Measurements from ENCODE around the gene TWF2. TPM values are rescaled to one million over a fixed set of nuclear protein-coding genes. Genes with fewer than 3 reads are reported as not detected.
A peak's percentile ranks its signal among the peaks of the same experiment; 100 is the strongest.
"Not testable (repeated sequence)": the region's sequence is repeated elsewhere in the genome, so short reads cannot be mapped to it uniquely, and the experiment has no call there.

The TWF2 gene
- total and polyA plus RNA-seq, 10 of the 15 experiments (the other 5 are each of a cell fraction or from before 2014, with no cell fraction given) = 0.16 to 106 (median 68.5) TPM

GRCh38 chr3:52272172-52272571, 33.2 kb upstream of the TWF2 start:
- H3K9me3 ChIP-seq (replicated peaks; ENCODE audit: control insufficient read depth, insufficient read depth, low read length); H4K20me1 ChIP-seq (ENCODE audit: control insufficient read depth, insufficient read depth); H3K27me3 ChIP-seq (replicated peaks in 1 of 2; ENCODE audit: control insufficient read depth in 2 of 2, insufficient read depth in 2 of 2, low read length in 1 of 2); in situ Hi-C loops (cut with MboI); ATAC-seq; DNase-seq (ENCODE audit: low read depth, low spot score); BruUV-seq (replicated peaks); intact Hi-C loops (cut with micrococcal nuclease; ENCODE audit: unreplicated experiment); H2AFZ ChIP-seq (ENCODE audit: control insufficient read depth, low read depth, low read length); FAIRE-seq; H3K27ac ChIP-seq (ENCODE audit: control insufficient read depth, insufficient read depth): not testable (repeated sequence)
- H3K4me2 ChIP-seq (ENCODE audit: control insufficient read depth, insufficient read depth) = peak overlapping the region; percentile 70
- peaks cover 87% of the 10 kb centered on the region for H3K79me2 ChIP-seq (ENCODE audit: control insufficient read depth, insufficient read depth, low read length)
- CTCF ChIA-PET = interaction anchor here (0.7 to 2.3 kb wide), 9 partner anchors 13 to 52 kb away, joined by 3 to 10 read pairs (median 5); partner anchors contain the start of gene TLR9
- WGBS (ENCODE audit: insufficient coverage, insufficient replicate concordance, low lambda C conversion rate, missing lambda C conversion rate) = 87% methylated on average over 9 of the region's 9 CpGs
- H3K9ac ChIP-seq (ENCODE audit: control insufficient read depth, insufficient read depth, low read length) = peak overlapping the region; percentile 14; the same call in 1 of the 2 replicates
- peaks cover 10% of the 10 kb centered on the region for H3K4me1 ChIP-seq (ENCODE audit: control insufficient read depth, insufficient read depth, low read length)
- RAD21 ChIA-PET (ENCODE audit: unreplicated experiment) = interaction anchor here (0.8 to 2.2 kb wide), 4 partner anchors 12 to 52 kb away, joined by 3 to 11 read pairs (median 5); no protein-coding TSS in a partner anchor
- H3K4me3 ChIP-seq = peak overlapping the region; percentile 53; the same call in 1 of the 2 replicates
- H3K36me3 ChIP-seq (ENCODE audit: control insufficient read depth in 2 of 2, insufficient read depth in 2 of 2, low read length in 1 of 2) = peaks cover 8 to 22% of the 10 kb centered on the region in 2 experiments
- SMC1A ChIA-PET (ENCODE audit: uncharacterized antibody, unreplicated experiment) = interaction anchor here (0.6 to 2.8 kb wide), 12 partner anchors 9 to 83 kb away, joined by 3 to 8 read pairs (median 4); partner anchors contain the start of gene TLR9
- POLR2A ChIA-PET = interaction anchor here (0.7 to 1.8 kb wide), 4 partner anchors 27 to 725 kb away, joined by 3 to 8 read pairs (median 4); partner anchors contain the start of genes PPM1M and TLR9

GRCh38 chr3:52270252-52270754, 31.3 kb upstream of the TWF2 start:
- BruUV-seq (replicated peaks) = no TSS peak
- no peak overlapping the region for H3K9ac ChIP-seq (ENCODE audit: control insufficient read depth, insufficient read depth, low read length)
- intact Hi-C loops (cut with micrococcal nuclease; ENCODE audit: unreplicated experiment) (no loop called here), in situ Hi-C loops (cut with MboI) (no loop called here)
- SMC1A ChIA-PET (ENCODE audit: uncharacterized antibody, unreplicated experiment) = interaction anchor here (0.6 to 2.8 kb wide), 8 partner anchors 14 to 69 kb away, joined by 3 to 9 read pairs (median 6); partner anchors contain the start of genes TLR9 and TWF2
- POLR2A ChIA-PET = interaction anchor here (1.3 to 1.8 kb wide), 5 partner anchors 10 to 46 kb away, joined by 3 to 11 read pairs (median 6); partner anchors contain the start of genes PPM1M and TLR9
- H2AFZ ChIP-seq (ENCODE audit: control insufficient read depth, low read depth, low read length) = no peak overlapping the region
- H3K9me3 ChIP-seq (replicated peaks; ENCODE audit: control insufficient read depth, insufficient read depth, low read length) = no peaks in the 10 kb centered on the region
- no peak for ATAC-seq
- H3K27ac ChIP-seq (ENCODE audit: control insufficient read depth, insufficient read depth) = no peak overlapping the region; the same call in 1 of the 2 replicates
- H3K27me3 ChIP-seq (replicated peaks in 1 of 2; ENCODE audit: control insufficient read depth in 2 of 2, insufficient read depth in 2 of 2, low read length in 1 of 2) = no peaks in the 10 kb centered on the region
- peak overlapping the region; percentile 0; the same call in 1 of the 2 replicates for H3K4me3 ChIP-seq
- 60% methylated on average over 9 of the region's 9 CpGs for WGBS (ENCODE audit: insufficient coverage, insufficient replicate concordance, low lambda C conversion rate, missing lambda C conversion rate)
- FAIRE-seq = no peak
- RAD21 ChIA-PET (ENCODE audit: unreplicated experiment) = interaction anchor here (1.5 to 1.6 kb wide), 2 partner anchors 30 to 38 kb away, joined by 4 to 7 read pairs; no protein-coding TSS in a partner anchor
- peaks cover 11 to 32% of the 10 kb centered on the region in 2 experiments for H3K36me3 ChIP-seq (ENCODE audit: control insufficient read depth in 2 of 2, insufficient read depth in 2 of 2, low read length in 1 of 2)
- TF ChIP-seq ZNF274 (IDR thresholded peaks at IDR 0.05; ENCODE audit: insufficient read depth, insufficient read length) = no peak
- no peak for TF ChIP-seq ZNF217 (IDR thresholded peaks at IDR 0.05)
- no peak for TF ChIP-seq EED (IDR thresholded peaks at IDR 0.05; ENCODE audit: low read depth)
- TF ChIP-seq ETV6 (conservative IDR thresholded peaks at IDR 0.05 in 1 of 2, IDR thresholded peaks at IDR 0.05 in 1 of 2; ENCODE audit: borderline replicate concordance in 1 of 2, low read depth in 1 of 2) = no peak
- TF ChIP-seq SIX5 (IDR thresholded peaks at IDR 0.05; ENCODE audit: low read depth, low read length, severe bottlenecking) = no peak
- no peak for TF ChIP-seq RELA (IDR thresholded peaks at IDR 0.05; ENCODE audit: borderline replicate concordance, partially characterized antibody)
- no peak for TF ChIP-seq MEF2A (IDR thresholded peaks at IDR 0.05; ENCODE audit: insufficient read depth, low read depth, low read length)
- TF ChIP-seq SUPT20H (IDR thresholded peaks at IDR 0.05; ENCODE audit: borderline replicate concordance, control insufficient read depth, low read depth, low read length) = no peak
- no peak for TF ChIP-seq MYB (IDR thresholded peaks at IDR 0.05; ENCODE audit: borderline replicate concordance, low read depth, low read length)
- TF ChIP-seq EP300 (IDR thresholded peaks at IDR 0.05; ENCODE audit: borderline replicate concordance in 1 of 2, control insufficient read depth in 1 of 2, low read depth in 2 of 2, low read length in 2 of 2) = no peak
- TF ChIP-seq MXI1 (IDR thresholded peaks at IDR 0.05; ENCODE audit: low read depth, low read length) = no peak
- TF ChIP-seq ZSCAN29 (IDR thresholded peaks at IDR 0.05) = no peak
- 0 out of 2 replicates have a peak overlapping the region, but pooled peaks have one; percentile 10 for H3K4me2 ChIP-seq (ENCODE audit: control insufficient read depth, insufficient read depth)
- H3K4me1 ChIP-seq (ENCODE audit: control insufficient read depth, insufficient read depth, low read length) = peaks cover 10% of the 10 kb centered on the region
- CTCF ChIA-PET = interaction anchor here (0.7 to 2.1 kb wide), 8 partner anchors 9 to 69 kb away, joined by 3 to 10 read pairs (median 3); no protein-coding TSS in a partner anchor
- no peaks in the 10 kb centered on the region for H4K20me1 ChIP-seq (ENCODE audit: control insufficient read depth, insufficient read depth)
- peaks cover 70% of the 10 kb centered on the region for H3K79me2 ChIP-seq (ENCODE audit: control insufficient read depth, insufficient read depth, low read length)
- no peak for DNase-seq (ENCODE audit: low read depth, low spot score)

All from GM12878 (cell line).